NCI-H128 (cell line): Measurements from ENCODE around the gene FAM76B.

Source experiments
- DNase-seq: peaks from one replicate; lab custom pipeline; 2025; ENCODE audit not compliant: unreplicated experiment; lab: John Stamatoyannopoulos, UW

Gene FAM76B

DNA sequence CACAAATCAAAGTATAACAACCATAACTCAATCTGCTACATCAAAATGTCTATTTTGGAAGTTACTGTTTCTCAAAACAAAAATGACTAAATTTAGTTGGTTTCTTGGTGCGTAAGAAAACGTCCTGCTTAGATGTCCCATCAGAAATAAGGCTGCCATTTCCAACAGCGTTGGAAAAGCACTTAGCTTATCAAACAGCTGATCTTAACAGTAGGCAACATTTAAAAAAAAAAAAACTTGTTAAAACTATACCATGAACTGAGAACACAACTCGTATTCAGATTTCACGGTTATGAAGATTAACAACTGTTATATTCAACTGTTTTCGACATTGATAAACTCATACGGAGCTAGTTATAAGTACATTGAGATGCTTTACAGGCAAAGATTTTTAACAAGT is 3.1 kb upstream of the FAM76B start:
- no peak for DNase-seq

GRCh38 chr11:95792200-95792599 is 2.6 kb upstream of the FAM76B start:
- no peak for DNase-seq

DNA sequence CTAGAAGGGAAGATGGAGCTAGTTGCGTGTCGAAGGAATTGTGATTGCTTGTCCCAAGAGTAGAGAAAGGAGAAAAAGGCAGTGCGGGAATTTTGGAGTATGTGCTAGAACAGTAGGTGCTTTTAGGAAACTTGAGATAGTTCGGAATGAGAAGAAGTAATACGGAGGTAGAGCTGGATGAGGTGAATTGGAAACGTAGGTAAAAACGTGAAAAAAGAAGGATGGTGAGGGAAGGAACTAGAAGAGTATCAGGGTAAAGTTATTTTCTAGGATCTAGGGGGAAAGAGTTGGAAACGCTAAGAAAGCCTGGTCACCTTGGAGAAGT is 2.1 kb upstream of the FAM76B start:
- DNase-seq: no peak

- peak; percentile 36 for DNase-seq
Observed at GRCh38 chr11:95790933-95791708, 1.5 kb upstream of the FAM76B start.

DNA sequence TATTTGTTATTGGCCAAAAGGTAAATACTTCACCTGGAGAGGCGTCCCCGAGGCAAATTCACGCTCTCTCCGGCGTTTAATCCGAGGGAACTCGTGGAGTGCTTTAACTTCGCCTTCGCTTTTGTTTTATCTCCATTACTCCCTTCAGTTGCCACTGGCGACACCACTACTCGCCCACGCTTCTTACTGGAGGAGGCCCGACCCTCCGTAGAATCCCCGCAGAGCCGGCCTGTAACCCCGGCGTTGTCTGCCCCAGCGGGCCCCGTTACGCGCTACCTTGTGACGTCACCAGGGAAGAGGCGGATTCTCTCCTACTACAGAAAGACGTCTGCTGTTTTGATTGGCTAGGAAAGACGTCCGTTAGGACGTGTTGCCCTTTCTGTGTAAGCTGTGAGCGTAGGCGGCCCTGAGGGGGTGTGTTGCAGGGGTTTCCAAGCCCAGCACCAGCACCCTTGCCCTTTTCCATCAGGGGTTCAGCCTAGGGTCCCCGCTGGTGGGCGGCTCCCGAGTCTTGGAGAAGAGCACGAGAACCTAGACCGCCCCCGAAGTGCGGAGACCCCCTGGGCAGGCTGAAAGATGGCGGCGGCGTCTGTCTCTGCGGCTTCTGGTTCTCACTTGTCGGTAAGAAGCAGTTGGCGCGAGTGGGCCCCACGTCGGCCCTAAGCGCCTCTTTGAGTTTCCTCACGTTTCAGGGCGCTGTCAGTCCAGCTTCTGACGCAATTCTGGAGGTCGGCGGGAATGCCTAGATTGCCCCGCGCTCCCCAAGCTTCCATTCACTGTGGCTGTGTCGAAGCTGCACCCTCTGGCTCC is 746 bp upstream of the FAM76B start, which contains the start of gene CEP57:
Gene CEP57 (plus strand): TSS at position 376 of the 810 bp plus-strand sequence. CDS start 201 bp downstream, at position 577.
- peak; percentile 90 for DNase-seq

GRCh38 chr11:95788921-95789505 is 569 bp downstream of the FAM76B start:
- DNase-seq: no peak

DNA sequence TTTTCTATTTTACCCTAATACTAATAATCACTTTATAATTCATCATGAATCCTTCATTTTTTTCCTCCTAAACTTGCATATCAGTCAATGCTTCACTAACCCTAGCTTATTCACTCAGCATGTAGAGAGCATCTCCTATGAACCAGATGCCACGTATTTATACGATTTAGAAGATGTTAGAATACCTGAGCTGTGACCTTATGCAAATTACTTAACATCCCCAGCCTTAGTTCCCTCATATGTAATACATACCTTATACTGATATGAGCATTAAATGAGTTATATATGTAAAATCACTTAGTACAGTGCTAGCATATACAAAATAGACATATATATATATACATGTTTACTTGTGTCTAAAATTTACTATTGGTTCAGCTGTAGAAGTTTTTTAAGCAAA is 9.0 kb downstream of the FAM76B start:
- DNase-seq: no peak

DNA sequence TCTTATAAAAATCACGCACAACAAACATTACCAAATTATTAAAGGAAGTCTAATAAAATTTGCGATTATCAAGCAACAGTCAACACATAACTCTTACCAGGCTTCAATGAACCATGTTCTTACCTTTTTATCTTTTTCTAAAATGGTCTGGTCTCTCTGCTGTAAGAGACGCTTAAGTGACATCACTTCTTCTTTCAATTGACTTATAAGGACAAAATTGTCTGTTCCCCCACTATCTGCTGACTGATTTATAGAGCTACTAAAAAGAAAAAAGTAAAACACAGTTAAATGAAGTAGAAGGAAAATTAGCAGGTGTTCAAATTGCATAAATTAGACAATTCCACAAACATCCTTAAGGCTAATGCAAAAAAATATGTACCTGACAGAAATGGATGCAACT is 10.9 kb downstream of the FAM76B start:
- no peak for DNase-seq

DNA sequence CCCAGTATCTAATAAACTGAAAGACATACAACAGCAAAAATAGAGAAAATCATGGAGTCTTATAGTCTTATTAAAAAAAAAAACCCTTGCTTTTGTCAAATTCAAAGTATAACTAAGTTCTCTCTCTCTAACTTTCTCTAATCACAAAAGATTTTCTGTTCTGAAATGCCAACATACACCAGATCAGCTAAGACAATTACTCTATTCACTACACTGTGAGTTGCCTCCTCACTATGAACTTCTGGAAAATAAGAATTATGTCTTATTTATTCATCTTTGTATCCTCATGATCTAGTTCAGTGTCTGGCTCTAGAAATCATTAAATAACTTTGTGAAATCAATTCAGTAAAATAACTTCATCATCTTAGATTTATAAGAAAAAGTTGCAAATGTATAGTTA is 12.7 kb downstream of the FAM76B start:
- DNase-seq: no peak

DNA sequence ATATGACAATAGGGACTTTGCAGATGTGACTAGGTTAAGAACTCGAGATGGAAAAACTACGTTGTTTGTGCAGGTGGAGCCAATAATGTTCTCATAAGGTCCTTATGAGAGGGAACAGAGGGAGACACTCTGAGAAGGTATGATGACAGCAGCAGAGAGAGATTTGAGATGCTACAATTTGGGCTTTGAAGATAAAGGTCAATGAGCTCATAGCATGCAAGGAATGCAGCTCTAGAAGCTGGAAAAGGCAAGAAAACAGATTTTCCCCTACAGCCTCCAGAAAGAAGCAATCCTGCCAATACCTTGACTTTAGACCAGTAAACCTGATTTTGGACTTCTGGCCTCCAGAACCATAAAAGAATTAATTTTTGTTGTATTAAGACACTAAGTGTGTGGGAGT is 21.1 kb downstream of the FAM76B start:
- no peak for DNase-seq

DNA sequence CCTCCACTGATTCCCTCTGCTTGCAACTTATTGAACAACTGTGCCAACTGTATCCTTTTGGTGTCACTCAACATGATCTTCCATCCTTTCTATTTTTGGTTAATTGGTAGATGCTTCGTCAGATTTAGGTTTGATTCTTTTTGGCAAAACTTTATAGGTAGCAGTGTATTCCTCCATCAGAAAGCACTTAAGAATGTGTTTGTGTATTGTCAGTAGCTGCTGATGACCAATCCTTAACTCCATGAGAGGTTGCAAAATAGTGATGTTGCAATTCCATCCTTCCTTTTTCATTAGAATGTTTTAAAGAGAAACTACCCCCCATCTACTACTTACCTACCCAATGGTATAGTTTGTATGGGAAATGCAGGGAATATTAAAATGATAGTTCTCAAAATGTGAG is 22.1 kb downstream of the FAM76B start:
- no peak for DNase-seq

- DNase-seq: no peak
Observed at GRCh38 chr11:95766701-95767100, 22.9 kb downstream of the FAM76B start.

- peak; percentile 42 for DNase-seq
Observed at GRCh38 chr11:95764267-95764898, 25.2 kb downstream of the FAM76B start.

GRCh38 chr11:95762534-95762933 is 27.0 kb downstream of the FAM76B start:
- no peak for DNase-seq

GRCh38 chr11:95760941-95761340 is 28.6 kb downstream of the FAM76B start:
- DNase-seq: no peak

GRCh38 chr11:95751515-95751914 is 38.1 kb downstream of the FAM76B start:
- DNase-seq: no peak

- no peak for DNase-seq
Observed at GRCh38 chr11:95750101-95750500, 39.5 kb downstream of the FAM76B start.

- no peak for DNase-seq
Observed at GRCh38 chr11:95739108-95739938, 50.3 kb downstream of the FAM76B start.

DNA sequence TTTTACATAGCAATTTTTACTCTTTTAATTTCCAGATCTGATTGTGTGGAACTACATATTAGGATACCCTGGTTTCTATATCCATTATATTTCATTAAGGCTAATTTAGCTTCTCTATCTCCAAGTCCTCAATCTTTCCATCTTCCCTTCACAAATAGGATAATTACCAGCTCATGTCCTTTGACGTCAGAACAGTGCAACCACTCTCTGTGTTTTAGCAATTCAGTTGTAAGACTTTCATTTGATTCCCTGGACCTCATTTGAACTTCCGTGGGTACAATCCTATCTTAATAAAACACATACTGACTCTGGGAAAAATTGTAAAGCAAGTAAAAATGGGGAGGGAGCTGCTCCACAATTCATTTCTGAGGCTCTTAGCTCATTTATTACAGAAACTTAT is 52.8 kb downstream of the FAM76B start:
- no peak for DNase-seq

- DNase-seq: no peak
Observed at GRCh38 chr11:95736355-95736754, 53.2 kb downstream of the FAM76B start.
